ENCODE data around the gene IDH3G. TPM values are rescaled to one million over a fixed set of nuclear protein-coding genes. Genes with fewer than 3 reads are reported as not detected.

Gene IDH3G
- total RNA-seq, 1 donor from 2014 or later: 118 TPM

DNA sequence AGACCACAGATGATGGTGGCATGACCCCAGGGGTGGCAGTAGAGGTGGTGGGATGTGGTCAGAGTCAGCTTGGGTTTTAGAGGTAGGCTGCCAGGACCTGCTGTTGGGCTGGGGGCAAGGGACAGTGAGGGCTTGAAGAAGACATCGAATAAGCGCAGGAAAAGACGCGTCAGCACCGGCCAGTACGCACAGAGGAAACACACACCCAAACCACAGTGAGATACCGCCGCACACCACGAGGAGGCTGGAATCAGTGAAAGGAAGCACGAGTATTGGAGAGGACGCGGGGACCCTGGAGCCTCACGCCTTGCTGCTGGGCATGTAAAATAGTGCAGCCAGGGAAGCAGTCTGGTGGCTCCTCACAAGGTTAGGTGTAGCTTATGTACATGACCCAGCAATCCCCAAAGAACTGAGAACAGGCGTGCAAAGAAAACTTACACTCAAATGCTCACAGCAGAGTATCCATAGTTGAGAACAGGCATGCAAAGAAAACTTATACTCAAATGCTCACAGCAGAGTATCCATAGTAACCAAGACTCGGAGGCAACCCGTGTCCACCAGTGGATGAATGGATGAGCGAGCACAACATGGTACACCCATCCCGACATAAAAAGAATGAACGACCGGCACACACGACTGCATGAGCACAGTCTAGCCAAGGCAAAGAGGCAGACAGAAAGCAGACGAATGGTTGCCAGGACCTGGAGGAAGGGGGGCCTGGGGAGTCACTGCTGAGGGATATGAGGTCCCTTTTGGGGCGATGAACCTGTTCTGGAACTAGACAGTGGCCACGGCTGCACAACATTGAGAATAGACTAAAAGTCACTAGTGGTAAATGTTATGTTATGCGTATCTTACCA lies 22.9 kb upstream of the IDH3G start:
- no peak for DNase-seq (ENCODE audit: extremely low spot score in 2 of 2)
- H3K36me3 ChIP-seq: no peaks in the 10 kb centered on the region
- H3K9me3 ChIP-seq: no peaks in the 10 kb centered on the region
- H3K4me1 ChIP-seq: no peaks in the 10 kb centered on the region
- intact Hi-C loops (cut with DNase I): no loop called here
- no peak for TF ChIP-seq POLR2A (IDR thresholded peaks at IDR 0.05)
- TF ChIP-seq POLR2AphosphoS5 (IDR thresholded peaks at IDR 0.05; ENCODE audit: insufficient read depth in 1 of 2, low read depth in 1 of 2): no peak
- TF ChIP-seq, protein P1, sequence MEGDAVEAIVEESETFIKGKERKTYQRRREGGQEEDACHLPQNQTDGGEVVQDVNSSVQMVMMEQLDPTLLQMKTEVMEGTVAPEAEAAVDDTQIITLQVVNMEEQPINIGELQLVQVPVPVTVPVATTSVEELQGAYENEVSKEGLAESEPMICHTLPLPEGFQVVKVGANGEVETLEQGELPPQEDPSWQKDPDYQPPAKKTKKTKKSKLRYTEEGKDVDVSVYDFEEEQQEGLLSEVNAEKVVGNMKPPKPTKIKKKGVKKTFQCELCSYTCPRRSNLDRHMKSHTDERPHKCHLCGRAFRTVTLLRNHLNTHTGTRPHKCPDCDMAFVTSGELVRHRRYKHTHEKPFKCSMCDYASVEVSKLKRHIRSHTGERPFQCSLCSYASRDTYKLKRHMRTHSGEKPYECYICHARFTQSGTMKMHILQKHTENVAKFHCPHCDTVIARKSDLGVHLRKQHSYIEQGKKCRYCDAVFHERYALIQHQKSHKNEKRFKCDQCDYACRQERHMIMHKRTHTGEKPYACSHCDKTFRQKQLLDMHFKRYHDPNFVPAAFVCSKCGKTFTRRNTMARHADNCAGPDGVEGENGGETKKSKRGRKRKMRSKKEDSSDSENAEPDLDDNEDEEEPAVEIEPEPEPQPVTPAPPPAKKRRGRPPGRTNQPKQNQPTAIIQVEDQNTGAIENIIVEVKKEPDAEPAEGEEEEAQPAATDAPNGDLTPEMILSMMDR (IDR thresholded peaks at IDR 0.05): no peak
- H3K27ac ChIP-seq: no peak overlapping the region
- H3K27me3 ChIP-seq: no peaks in the 10 kb centered on the region
- H3K4me3 ChIP-seq: no peak overlapping the region

DNA sequence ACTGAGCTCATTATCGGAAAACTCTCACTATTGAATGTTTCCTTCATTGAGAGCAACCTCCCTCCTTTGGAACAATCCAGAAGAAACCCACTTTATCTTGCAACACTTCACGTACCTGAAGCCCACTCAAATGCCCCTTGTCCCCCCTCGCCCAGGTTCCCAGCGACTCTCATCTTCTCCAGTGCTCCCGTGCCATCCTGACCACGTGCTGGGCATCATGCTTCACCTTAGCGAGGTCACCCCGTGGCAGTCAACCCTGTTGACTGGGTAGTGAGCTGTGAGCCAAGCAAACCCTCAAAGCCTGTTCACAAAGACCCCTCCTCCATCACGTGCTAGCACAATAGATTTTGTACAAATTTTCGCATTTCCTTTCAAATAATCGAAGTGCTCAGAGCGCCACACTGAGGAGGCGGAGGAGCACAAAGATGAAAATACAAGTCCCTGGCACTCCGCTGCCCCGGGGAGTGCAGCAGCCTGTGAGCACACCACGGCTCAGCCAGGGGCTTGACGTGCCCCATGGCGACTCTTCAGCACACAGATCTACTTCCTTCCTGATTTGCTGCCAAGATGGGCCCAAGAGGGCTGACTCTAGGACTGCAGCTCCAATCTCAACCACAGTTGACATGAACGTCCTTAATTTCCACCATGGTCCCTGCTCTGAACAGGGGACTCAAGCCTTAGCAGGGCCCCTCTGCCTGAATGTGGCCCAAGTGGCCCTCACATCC lies 20.6 kb upstream of the IDH3G start:
- no peak for DNase-seq (ENCODE audit: extremely low spot score in 2 of 2)
- H3K4me1 ChIP-seq: no peaks in the 10 kb centered on the region
- H3K9me3 ChIP-seq: no peaks in the 10 kb centered on the region
- H3K4me3 ChIP-seq: no peak overlapping the region
- intact Hi-C loops (cut with DNase I): no loop called here
- no peak overlapping the region for H3K27ac ChIP-seq
- TF ChIP-seq POLR2AphosphoS5 (IDR thresholded peaks at IDR 0.05; ENCODE audit: insufficient read depth in 1 of 2, low read depth in 1 of 2) (no peak), POLR2A (IDR thresholded peaks at IDR 0.05) (no peak)
- TF ChIP-seq, protein P1 (IDR thresholded peaks at IDR 0.05): no peak
- no peaks in the 10 kb centered on the region for H3K36me3 ChIP-seq
- no peaks in the 10 kb centered on the region for H3K27me3 ChIP-seq

DNA sequence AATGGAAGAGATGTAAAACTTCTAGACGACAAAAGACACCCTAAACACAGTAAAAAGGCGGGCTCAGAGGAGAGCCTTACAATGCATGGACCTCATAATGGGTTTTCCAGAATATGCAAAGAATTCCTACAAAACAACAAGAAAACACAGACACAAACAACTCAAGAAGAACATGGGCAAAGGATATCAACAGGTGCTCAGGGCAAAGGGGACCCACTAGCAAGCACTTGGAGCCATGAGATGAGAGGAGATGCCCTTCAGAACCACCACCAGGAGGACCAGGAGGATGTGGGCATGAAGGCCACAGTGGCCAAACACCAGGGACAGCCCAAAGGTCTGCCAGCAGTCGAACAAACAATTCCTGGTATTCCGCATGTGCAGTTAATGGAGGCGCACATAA lies 19.0 kb upstream of the IDH3G start:
- Histone ChIP-seq H3K27ac (no peak overlapping the region), H3K36me3 (no peaks in the 10 kb centered on the region), H3K4me1 (no peaks in the 10 kb centered on the region), H3K27me3 (no peaks in the 10 kb centered on the region), H3K4me3 (no peak overlapping the region), H3K9me3 (no peaks in the 10 kb centered on the region)
- DNase-seq (ENCODE audit: extremely low spot score in 2 of 2): no peak
- intact Hi-C loops (cut with DNase I): no loop called here
- TF ChIP-seq POLR2A (IDR thresholded peaks at IDR 0.05): no peak
- TF ChIP-seq, protein P1 (IDR thresholded peaks at IDR 0.05): no peak
- TF ChIP-seq POLR2AphosphoS5 (IDR thresholded peaks at IDR 0.05; ENCODE audit: insufficient read depth in 1 of 2, low read depth in 1 of 2): no peak

DNA sequence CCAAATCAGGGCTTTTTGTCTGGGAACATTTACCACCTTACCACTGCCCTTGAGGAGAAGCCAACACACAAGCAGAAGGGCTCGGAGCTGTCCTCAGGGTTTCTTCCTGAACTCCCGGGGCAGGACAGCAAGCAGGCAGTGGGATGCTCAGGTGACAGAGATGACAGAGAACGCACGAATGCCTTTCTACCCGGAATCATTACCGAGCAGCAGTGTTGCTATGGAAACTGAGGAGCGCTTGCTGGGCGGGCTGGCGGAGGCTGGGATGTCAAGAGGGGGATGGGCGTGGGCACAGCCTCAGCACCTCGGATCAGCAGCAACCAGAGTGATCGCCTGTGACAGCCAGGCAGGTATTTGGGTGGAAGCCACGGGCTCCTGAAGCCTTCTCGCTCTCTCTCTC lies 18.0 kb upstream of the IDH3G start:
- no peak for DNase-seq (ENCODE audit: extremely low spot score in 2 of 2)
- no peaks in the 10 kb centered on the region for H3K27me3 ChIP-seq
- H3K27ac ChIP-seq: no peak overlapping the region
- no peaks in the 10 kb centered on the region for H3K4me1 ChIP-seq
- H3K36me3 ChIP-seq: no peaks in the 10 kb centered on the region
- intact Hi-C loops (cut with DNase I): no loop called here
- no peak overlapping the region for H3K4me3 ChIP-seq
- TF ChIP-seq POLR2AphosphoS5 (IDR thresholded peaks at IDR 0.05; ENCODE audit: insufficient read depth in 1 of 2, low read depth in 1 of 2): no peak
- TF ChIP-seq, protein P1 (IDR thresholded peaks at IDR 0.05): no peak
- TF ChIP-seq POLR2A (IDR thresholded peaks at IDR 0.05): no peak
- H3K9me3 ChIP-seq: no peaks in the 10 kb centered on the region

DNA sequence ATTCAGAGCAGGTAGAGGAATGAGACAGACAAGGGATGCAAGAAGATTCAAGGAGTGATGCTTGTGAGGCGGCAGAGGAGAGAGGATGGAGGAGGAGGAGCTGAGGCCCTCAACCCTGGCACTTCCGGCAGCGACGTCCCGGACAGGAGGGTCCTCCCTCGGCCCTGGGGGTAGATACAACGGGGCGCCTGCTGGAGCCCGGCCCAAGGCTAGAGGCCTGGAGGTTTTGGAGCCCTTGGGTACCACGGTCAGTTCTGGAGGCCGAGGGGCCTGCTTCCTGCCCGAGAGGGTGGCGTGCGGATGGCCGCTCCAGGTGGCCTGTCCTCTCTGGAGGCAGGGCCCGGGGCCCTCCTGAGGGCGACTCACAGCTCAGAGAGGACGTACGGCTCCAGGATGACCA lies 13.8 kb upstream of the IDH3G start:
- no peaks in the 10 kb centered on the region for H3K9me3 ChIP-seq
- H3K4me3 ChIP-seq: no peak overlapping the region
- no peaks in the 10 kb centered on the region for H3K4me1 ChIP-seq
- no peaks in the 10 kb centered on the region for H3K27me3 ChIP-seq
- no peaks in the 10 kb centered on the region for H3K36me3 ChIP-seq
- DNase-seq (ENCODE audit: extremely low spot score in 2 of 2): no peak
- TF ChIP-seq POLR2AphosphoS5 (IDR thresholded peaks at IDR 0.05; ENCODE audit: insufficient read depth in 1 of 2, low read depth in 1 of 2) (no peak), POLR2A (IDR thresholded peaks at IDR 0.05) (no peak)
- TF ChIP-seq, protein P1 (IDR thresholded peaks at IDR 0.05): no peak
- intact Hi-C loops (cut with DNase I): no loop called here
- H3K27ac ChIP-seq: no peak overlapping the region
